GM21447 (cell line): ENCODE results near the gene EVL.

Experiments
- ATAC-seq: cut with Tn5 transposase; IDR thresholded peaks from one replicate; pipeline ENCODE4 v1.9.1; 2021; ENCODE audit not compliant: unreplicated experiment

Gene EVL

GRCh38 chr14:100038065-100038464 is 27.2 kb upstream of the EVL start:
- no peak for ATAC-seq

DNA sequence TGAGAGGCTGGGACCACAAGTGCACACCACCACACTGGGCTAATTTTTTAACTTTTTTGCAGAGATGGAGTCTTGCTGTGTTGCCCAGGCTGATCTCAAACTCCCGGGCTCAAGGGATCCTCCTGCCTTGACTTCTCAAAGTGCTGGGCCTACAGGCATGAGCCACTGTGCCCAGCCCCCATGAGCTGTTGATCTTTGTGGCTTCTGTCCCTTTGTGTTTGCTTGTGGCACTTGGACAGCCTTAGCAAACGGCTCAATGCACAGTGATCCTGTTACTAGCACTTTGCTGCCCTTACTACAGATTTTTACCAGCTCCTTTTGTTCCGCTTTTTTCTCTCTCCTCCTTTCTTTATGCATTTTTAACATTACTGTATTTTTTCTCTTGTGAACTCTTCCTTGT is 25.3 kb upstream of the EVL start:
- no peak for ATAC-seq

- no peak for ATAC-seq
Measured at GRCh38 chr14:100041271-100041670, 24.0 kb upstream of the EVL start.

- no peak for ATAC-seq
Measured at GRCh38 chr14:100042286-100042685, 22.9 kb upstream of the EVL start.

DNA sequence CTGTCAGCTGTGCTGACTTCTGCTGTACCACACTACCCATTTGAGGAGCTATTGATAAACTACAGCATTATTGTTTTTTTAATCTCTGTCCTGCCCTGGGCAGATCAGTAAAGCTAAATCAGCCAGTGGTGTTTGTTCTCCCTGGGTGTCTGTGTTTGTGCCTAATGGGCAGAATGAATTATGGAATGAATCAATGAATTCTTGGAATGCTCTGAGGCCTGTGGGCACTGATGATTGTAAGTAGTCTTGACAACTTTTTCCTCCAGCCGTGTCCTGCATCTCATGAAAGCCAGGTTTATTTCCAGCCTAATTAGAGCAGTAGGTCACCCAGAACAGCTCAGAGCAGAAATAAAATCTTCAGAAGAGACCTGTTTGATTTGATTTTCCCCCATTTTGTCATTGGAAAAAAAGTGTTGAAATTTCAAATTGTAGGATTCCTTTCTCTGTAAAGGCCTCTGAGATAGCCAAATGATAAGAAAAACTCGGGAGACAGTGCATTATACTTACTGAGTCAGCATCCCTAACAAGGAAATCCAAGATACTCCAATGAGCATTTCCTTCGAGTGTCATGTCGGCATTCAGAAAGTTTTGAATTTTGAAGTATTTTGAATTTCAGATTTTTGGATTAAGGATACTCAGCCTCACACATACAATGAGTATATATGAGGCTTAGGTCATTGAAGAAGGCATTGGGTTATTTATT is 19.4 kb upstream of the EVL start:
- no peak for ATAC-seq

DNA sequence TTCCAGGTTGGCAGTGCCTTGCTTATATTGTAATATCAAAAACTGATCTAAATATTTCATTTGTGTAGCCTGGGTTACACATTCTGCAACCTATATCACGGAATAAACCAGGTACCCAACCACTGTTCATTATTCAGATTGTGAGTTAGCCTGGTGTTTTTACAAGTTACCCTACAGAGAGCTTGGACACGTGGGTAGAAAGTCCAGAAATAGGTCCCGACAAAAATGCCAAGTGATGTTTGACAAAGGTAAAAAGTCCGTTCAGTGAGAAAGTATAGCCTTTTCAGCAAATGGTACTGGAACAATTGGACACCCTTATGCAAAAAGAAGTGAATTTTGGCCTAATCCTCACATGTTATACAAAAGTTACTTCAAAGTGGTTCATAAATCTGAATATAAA is 17.6 kb upstream of the EVL start:
- ATAC-seq: no peak

- ATAC-seq: no peak
Measured at GRCh38 chr14:100048786-100049185, 16.4 kb upstream of the EVL start.

DNA sequence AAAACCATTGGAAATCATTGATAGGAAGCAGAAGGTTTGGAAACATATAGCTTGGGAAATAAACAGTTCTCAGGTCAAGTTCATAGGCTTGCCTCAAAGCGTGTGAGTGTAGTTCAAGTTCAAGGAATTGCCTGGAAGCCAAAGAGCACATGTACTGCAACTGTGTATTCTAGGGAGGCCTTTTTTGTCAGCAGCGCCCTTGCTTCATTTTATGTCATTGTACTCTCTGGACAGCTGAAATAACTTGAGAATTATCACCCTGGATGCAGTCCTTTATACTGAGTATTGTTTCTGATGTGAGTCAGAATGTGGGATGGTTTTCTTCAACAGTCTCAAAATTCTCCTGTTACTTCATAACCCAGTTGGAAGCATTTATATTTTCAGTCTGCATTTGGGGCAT is 16.0 kb upstream of the EVL start:
- ATAC-seq: no peak

DNA sequence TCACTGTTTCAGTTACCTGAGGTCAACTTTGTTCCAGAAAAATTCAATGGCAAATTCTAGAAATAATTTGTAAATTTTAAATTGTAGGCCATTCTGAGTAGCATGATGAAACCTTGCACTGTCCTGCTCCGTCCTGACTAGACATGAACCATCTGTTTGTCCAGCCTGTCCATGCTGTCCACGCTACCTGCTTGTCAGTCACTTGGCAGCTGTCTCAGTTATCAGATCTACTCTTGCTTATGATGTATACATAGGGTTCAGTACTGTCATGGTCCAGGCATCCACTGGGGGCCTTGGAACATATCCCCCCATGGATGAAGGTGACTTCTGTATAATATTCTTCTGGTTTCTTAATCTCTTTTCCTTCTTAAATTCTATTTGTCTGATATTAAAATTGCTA is 14.1 kb upstream of the EVL start:
- no peak for ATAC-seq

- ATAC-seq: no peak
Measured at GRCh38 chr14:100051543-100051942, 13.7 kb upstream of the EVL start.

GRCh38 chr14:100052819-100053218 is 12.4 kb upstream of the EVL start:
- no peak for ATAC-seq

DNA sequence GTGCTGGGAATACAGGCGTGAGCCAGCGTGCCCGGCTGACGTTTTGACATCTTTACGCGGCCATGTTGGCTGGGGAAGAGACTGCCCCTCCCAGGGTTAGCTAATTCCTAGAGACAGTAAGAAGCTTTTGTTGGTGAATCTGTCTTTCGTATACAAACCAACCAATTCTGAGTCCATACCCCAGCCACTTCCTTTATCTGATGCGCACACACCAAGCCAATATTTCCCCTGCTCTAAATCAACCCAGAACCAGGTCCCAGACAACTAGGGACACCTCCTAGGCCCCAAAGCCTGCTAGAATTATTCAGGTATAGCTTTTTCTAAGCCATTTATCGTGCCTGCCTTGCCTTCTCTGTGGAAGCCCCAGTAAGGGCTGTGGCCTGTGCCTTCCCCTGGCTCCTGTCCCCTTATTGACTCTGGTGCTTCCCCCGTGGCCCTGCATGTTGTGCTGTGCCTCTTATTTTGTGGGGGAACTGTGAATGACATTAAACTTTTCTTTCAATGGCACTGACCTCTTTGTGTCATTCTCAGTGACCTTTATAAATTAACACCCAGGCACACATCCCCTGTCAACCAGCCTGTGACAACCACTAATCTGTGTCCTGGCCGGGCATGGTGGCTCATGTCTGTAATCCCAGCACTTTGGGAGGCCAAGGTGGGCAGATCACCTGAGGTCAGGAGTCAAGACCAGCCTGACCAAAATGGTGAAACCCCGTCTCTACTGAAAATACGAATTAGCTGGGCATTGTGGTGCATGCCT is 10.7 kb upstream of the EVL start:
- ATAC-seq: no peak

GRCh38 chr14:100056431-100056830 is 8.8 kb upstream of the EVL start:
- ATAC-seq: no peak

GRCh38 chr14:100056964-100057795 is 8.0 kb upstream of the EVL start:
- ATAC-seq: peak; percentile 56

- ATAC-seq: peak; percentile 69
Measured at GRCh38 chr14:100058777-100059437, 6.3 kb upstream of the EVL start.

DNA sequence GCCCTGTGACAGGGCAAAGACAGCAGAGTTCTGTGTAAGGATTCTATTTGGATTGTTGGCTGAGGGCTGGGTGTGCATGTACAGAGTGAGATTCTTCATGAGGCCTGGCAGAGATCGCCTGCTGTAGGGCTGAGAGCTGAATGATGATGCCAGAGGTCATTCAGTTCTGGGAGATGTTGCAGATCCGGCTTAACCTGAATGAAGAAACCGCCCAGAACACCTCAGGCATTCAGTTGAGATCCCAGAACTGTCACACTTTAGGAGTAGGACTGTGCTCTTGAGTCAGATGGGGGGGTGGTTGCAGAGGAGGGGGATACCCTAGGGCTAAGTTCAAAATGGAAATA is 5.8 kb upstream of the EVL start:
- ATAC-seq: no peak

DNA sequence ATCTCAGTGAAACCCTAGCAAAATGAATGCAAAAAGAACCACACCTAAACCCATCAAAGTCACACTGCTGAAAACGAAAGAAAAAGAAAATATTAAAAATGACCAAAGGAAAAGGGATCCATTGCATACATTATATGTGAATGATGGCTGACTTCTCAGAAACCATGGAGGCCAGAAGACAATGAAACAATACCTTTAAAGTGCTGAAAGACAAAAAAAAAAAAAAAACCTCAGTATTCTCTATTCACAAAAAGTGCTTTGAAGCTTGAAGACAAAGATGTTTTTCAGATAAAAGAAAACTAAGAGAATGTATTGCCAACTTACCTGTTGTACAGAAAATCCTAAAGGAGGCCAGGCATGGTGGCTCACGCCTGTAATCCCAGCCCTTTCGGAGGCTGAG is 4.5 kb upstream of the EVL start:
- no peak for ATAC-seq

- ATAC-seq: no peak
Measured at GRCh38 chr14:100062590-100062989, 2.6 kb upstream of the EVL start.

- ATAC-seq: no peak
Measured at GRCh38 chr14:100063314-100063941, 1.8 kb upstream of the EVL start.

- peak; percentile 5 for ATAC-seq
Measured at GRCh38 chr14:100064335-100065092, 708 bp upstream of the EVL start.
